Stomach (tissue), 9 donors: ENCODE results near the gene SIRT7. TPM values are rescaled to one million over a fixed set of nuclear protein-coding genes. Genes with fewer than 3 reads are reported as not detected.

Experiments
- DNase-seq, 2 donors: peaks; one replicate each; pipeline versions ENCODE4 v3.0.0 to v3.0.0-alpha.2; 2013 to 2019
- H3K27ac ChIP-seq, 5 donors: fragments of 200-600 bp in 4 of 5; sonication (generic) in 4 of 5; one replicate each; pipeline ENCODE4 v1.5.1; 2013 to 2019; ENCODE audit warnings: mild to moderate bottlenecking in 1 of 5, moderate library complexity in 1 of 5
- H3K27me3 ChIP-seq, 3 donors: fragments of 200-600 bp; sonication (generic); one replicate each; pipeline ENCODE4 v1.5.1; 2017 to 2019; ENCODE audit warnings: mixed run types in 1 of 3
- H3K36me3 ChIP-seq, 4 donors: fragments of 200-600 bp; sonication (generic); 1 replicate in 3 of 4; 2 replicates in 1 of 4; pipeline ENCODE4 v1.5.1; 2016 to 2019
- H3K4me1 ChIP-seq, 4 donors: fragments of 200-600 bp; sonication (generic); one replicate each; pipeline ENCODE4 v1.5.1; 2016 to 2019
- H3K4me3 ChIP-seq, 4 donors: fragments of 200-600 bp; sonication (generic) in 3 of 4; one replicate each; pipeline ENCODE4 v1.5.1; 2016 to 2019; ENCODE audit warnings: mild to moderate bottlenecking in 1 of 4
- H3K9me3 ChIP-seq, 4 donors: fragments of 200-600 bp; sonication (generic); one replicate each; pipeline ENCODE4 v1.5.1; 2016 to 2019
- CTCF ChIP-seq, 7 experiments: fragments of 450-650 bp in 4 of 7; fragments of 200-600 bp in 3 of 7; sonication (generic) in 3 of 7; IDR thresholded peaks; one replicate each; pipeline ENCODE4 v1.5.1; 2016 to 2019; ENCODE audit warnings: antibody characterized with exemption in 7 of 7, control low read depth in 2 of 7, mild to moderate bottlenecking in 1 of 7
- EP300 ChIP-seq: sonication (generic); formaldehyde crosslinking; IDR thresholded peaks from one replicate; pipeline ENCODE4 v1.6.1; 2017; ENCODE audit warnings: antibody characterized with exemption
- POLR2A ChIP-seq, 4 donors: fragments of 450-650 bp; IDR thresholded peaks; one replicate each; pipeline ENCODE4 v1.6.1; 2016; ENCODE audit warnings: antibody characterized with exemption in 4 of 4, control low read depth in 2 of 4, mild to moderate bottlenecking in 1 of 4, moderate library complexity in 1 of 4
- POLR2AphosphoS5 ChIP-seq, 3 donors: sonication (generic); formaldehyde crosslinking; IDR thresholded peaks; one replicate each; pipeline ENCODE4 v1.6.1; 2016; ENCODE audit warnings: antibody characterized with exemption in 3 of 3
- WGBS, 5 donors: extraction: QIAGEN DNeasy Blood & Tissue Kit in 3 of 5; methylation state at CpG; one replicate each; pipeline versions ENCODE4 v1.1.5 to v1.1.7; 2013 to 2018; 5-methylcytosine and 5-hydroxymethylcytosine counted together
- intact Hi-C: fragments of 100-400 bp; cut with DNase I; formaldehyde crosslinking; loops from one replicate; pipeline ENCODE4 v1.15.1; 2023; ENCODE audit warnings: low total_unique reads
- polyA plus RNA-seq, 3 donors: library from polyadenylated mRNA; stranded (reverse); fragments of 200-250 nt; gene quantifications; one replicate each; pipeline ENCODE4 v1.2.3, GENCODE V29; 2013
- total RNA-seq, 5 donors: library from RNA; depleted of rRNA; stranded (reverse); fragments of >200 nt; gene quantifications; one replicate each; pipeline versions ENCODE4 v1.1.0 to v1.2.3, GENCODE V29; 2014 to 2016
- donor health status: healthy with polysubstance abuse.
- donor health status: Bipolar disorder and iron deficiency.
- donor health status: healthy.

The SIRT7 gene
- total and polyA plus RNA-seq, 8 donors = 18.2 to 128 (median 45.5) TPM

GRCh38 chr17:81929253-81930141 lies 11.5 kb upstream of the SIRT7 start:
- no peak for DNase-seq
- peak overlapping the region in 1 of 4 donors; percentile 95 for H3K4me3 ChIP-seq
- intact Hi-C loops = no loop called here
- no peak for TF ChIP-seq CTCF (IDR thresholded peaks at IDR 0.05)
- no peak for TF ChIP-seq EP300
- TF ChIP-seq POLR2A (IDR thresholded peaks at IDR 0.05) = no peak
- no peak for TF ChIP-seq POLR2AphosphoS5 (IDR thresholded peaks at IDR 0.05)
- peaks cover 0 to 5% (median 2%) of the 10 kb centered on the region in 4 donors for H3K36me3 ChIP-seq
- no peak overlapping the region for H3K27ac ChIP-seq
- WGBS, 5 donors = 88 to 92% (median 89%) methylated on average over 28 to 31 of the region's 31 CpGs
- H3K27me3 ChIP-seq = peaks cover 0 to 39% (median 6%) of the 10 kb centered on the region in 3 donors
- H3K4me1 ChIP-seq = peaks cover 31 to 39% (median 37%) of the 10 kb centered on the region in 4 donors
- H3K9me3 ChIP-seq = no peaks in the 10 kb centered on the region

DNA sequence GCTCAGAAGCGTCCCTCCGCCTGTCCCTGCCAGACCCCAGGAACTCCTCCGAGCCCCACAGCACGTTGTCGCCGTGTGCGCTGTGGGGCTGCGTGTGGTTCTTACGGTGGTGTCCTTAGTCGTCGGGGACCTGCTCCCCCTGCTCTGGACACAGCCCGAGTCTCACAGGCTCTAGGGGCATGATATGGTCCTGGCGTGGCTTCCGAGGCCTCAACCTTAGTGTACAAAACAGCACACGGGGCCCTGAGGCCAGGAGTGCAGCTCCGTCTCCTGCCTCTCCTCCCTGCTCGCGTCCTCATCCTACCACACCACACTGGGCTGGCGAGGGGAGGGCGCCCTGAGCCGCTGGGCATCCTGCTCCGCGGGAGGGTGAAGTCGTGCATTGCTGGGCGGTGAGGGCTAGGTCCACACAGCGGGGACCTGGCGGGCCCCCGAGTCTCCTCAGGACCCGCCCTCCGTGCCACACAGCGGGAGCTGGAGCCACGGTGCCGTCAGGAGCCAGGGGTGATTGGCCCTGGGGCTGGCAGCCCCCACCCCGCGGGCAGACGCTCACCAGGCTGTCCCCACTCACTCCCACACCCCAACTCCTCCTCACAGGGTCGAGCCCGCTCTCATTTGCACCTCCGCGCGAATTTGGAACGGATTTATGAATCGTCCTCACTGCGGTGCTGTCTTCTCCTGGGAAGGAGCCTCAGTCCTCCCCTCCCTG lies 10.7 kb upstream of the SIRT7 start:
- 23 to 46% (median 25%) methylated on average over 18 to 44 of the region's 44 CpGs for WGBS, 5 donors
- intact Hi-C loops = no loop called here
- TF ChIP-seq CTCF (IDR thresholded peaks at IDR 0.05) = no peak
- no peak for TF ChIP-seq POLR2A (IDR thresholded peaks at IDR 0.05)
- TF ChIP-seq POLR2AphosphoS5 (IDR thresholded peaks at IDR 0.05) = no peak
- TF ChIP-seq EP300 = no peak
- Histone ChIP-seq H3K4me1 (peaks cover 39 to 47% (median 44%) of the 10 kb centered on the region in 4 donors), H3K9me3 (no peaks in the 10 kb centered on the region), H3K4me3 (peak overlapping the region; percentile 92 to 98 (median 94)), H3K27ac (peak overlapping the region in 2 of 5 donors; percentile 98 to 99), H3K27me3 (peaks cover 0 to 39% (median 6%) of the 10 kb centered on the region in 3 donors), H3K36me3 (no peaks in the 10 kb centered on the region)
- DNase-seq = peak in 1 of 2 donors; percentile 57

- intact Hi-C loops = no loop called here
- Histone ChIP-seq H3K27ac (peak within 1 kb of the TSS; percentile 93 to 99 (median 98)), H3K4me1 (peaks cover 47 to 55% (median 52%) of the 10 kb centered on the region in 4 donors), H3K4me3 (peak within 1 kb of the TSS; percentile 92 to 98 (median 94)), H3K9me3 (no peaks in the 10 kb centered on the region), H3K36me3 (peaks cover under 1 to 1% (median under 1%) of the 10 kb centered on the region in 4 donors), H3K27me3 (peaks cover 0 to 39% (median 6%) of the 10 kb centered on the region in 3 donors)
- DNase-seq = peak; percentile 94 to 99
- no peak for TF ChIP-seq POLR2A (IDR thresholded peaks at IDR 0.05)
- TF ChIP-seq EP300 = no peak
- peak in 1 of 7 experiments; percentile 8 for TF ChIP-seq CTCF (IDR thresholded peaks at IDR 0.05)
- peak in 2 of 3 donors; percentile 87 to 88 for TF ChIP-seq POLR2AphosphoS5 (IDR thresholded peaks at IDR 0.05)
- 0 to 2% (median 0%) methylated on average over 5 to 98 of the region's 98 CpGs for WGBS, 5 donors
Measured at GRCh38 chr17:81927653-81928543, 9.9 kb upstream of the SIRT7 start, which contains the start of gene MAFG. Gene MAFG, minus strand, starts transcription at chr17:81927735. Its CDS starts 4,550 bp downstream, at chr17:81923185.
